AG08395 (cell line): ENCODE data around the gene SHROOM3.

Source experiments
- DNase-seq: peaks from one replicate; pipeline ENCODE4 v3.0.0; 2012; ENCODE audit warnings: mixed read lengths, low spot score

Gene SHROOM3

GRCh38 chr4:76751612-76752343, 316.7 kb downstream of the SHROOM3 start:
- DNase-seq, result no peak

- peak; percentile 91 for DNase-seq
Measured at GRCh38 chr4:76752861-76753501, 318.0 kb downstream of the SHROOM3 start.

GRCh38 chr4:76753814-76754213, 318.8 kb downstream of the SHROOM3 start:
- DNase-seq, result peak; percentile 71

- DNase-seq, result no peak
Measured at GRCh38 chr4:76754439-76754838, 319.4 kb downstream of the SHROOM3 start.

GRCh38 chr4:76755756-76756155, 320.7 kb downstream of the SHROOM3 start:
- DNase-seq, result no peak

- no peak for DNase-seq
Measured at GRCh38 chr4:76756416-76756815, 321.4 kb downstream of the SHROOM3 start.

- DNase-seq, result no peak
Measured at GRCh38 chr4:76757418-76757939, 322.4 kb downstream of the SHROOM3 start.

GRCh38 chr4:76758290-76758882, 323.4 kb downstream of the SHROOM3 start:
- peak; percentile 59 for DNase-seq

GRCh38 chr4:76758996-76759395, 324.0 kb downstream of the SHROOM3 start:
- DNase-seq, result no peak

GRCh38 chr4:76760193-76760592, 325.2 kb downstream of the SHROOM3 start:
- no peak for DNase-seq

GRCh38 chr4:76762137-76763130, 327.4 kb downstream of the SHROOM3 start:
- DNase-seq, result no peak

GRCh38 chr4:76764251-76764650, 329.2 kb downstream of the SHROOM3 start:
- peak; percentile 62 for DNase-seq

GRCh38 chr4:76765473-76766183, 330.6 kb downstream of the SHROOM3 start:
- peak; percentile 52 for DNase-seq

- peak; percentile 55 for DNase-seq
Measured at GRCh38 chr4:76767983-76768382, 333.0 kb downstream of the SHROOM3 start.

GRCh38 chr4:76772498-76773106, 337.6 kb downstream of the SHROOM3 start:
- peak; percentile 42 for DNase-seq

GRCh38 chr4:76773766-76774165, 338.7 kb downstream of the SHROOM3 start:
- no peak for DNase-seq

GRCh38 chr4:76779740-76780459, 344.9 kb downstream of the SHROOM3 start:
- no peak for DNase-seq

- peak; percentile 19 for DNase-seq
Measured at GRCh38 chr4:76780781-76781697, 346.0 kb downstream of the SHROOM3 start.
